UCSD-AML1 (cell line): ENCODE results near the gene RNF148.
"Not testable (repeated sequence)": the region's sequence is repeated elsewhere in the genome, so short reads cannot be mapped to it uniquely, and the experiment has no call there.

Experiments used
- DNase-seq: peaks from one replicate; lab custom pipeline; 2025; ENCODE audit not compliant: unreplicated experiment; lab: John Stamatoyannopoulos, UW

Gene RNF148

GRCh38 chr7:122691569-122692235 is 11.0 kb downstream of the RNF148 start:
- no peak for DNase-seq

GRCh38 chr7:122689346-122690109 is 13.2 kb downstream of the RNF148 start:
- no peak for DNase-seq

GRCh38 chr7:122688400-122688998 is 14.2 kb downstream of the RNF148 start:
- no peak for DNase-seq

- no peak for DNase-seq
Observed at GRCh38 chr7:122686360-122686878, 16.3 kb downstream of the RNF148 start.

- no peak for DNase-seq
Observed at GRCh38 chr7:122684504-122684903, 18.2 kb downstream of the RNF148 start.

- no peak for DNase-seq
Observed at GRCh38 chr7:122682815-122683550, 19.7 kb downstream of the RNF148 start.

GRCh38 chr7:122681186-122681585 is 21.5 kb downstream of the RNF148 start:
- not testable (repeated sequence) for DNase-seq

- DNase-seq = no peak
Observed at GRCh38 chr7:122679813-122680212, 22.9 kb downstream of the RNF148 start.

- not testable (repeated sequence) for DNase-seq
Observed at GRCh38 chr7:122679269-122679709, 23.4 kb downstream of the RNF148 start.

- DNase-seq = no peak
Observed at GRCh38 chr7:122677149-122677548, 25.6 kb downstream of the RNF148 start.

- no peak for DNase-seq
Observed at GRCh38 chr7:122676466-122676865, 26.3 kb downstream of the RNF148 start.

- no peak for DNase-seq
Observed at GRCh38 chr7:122675621-122676020, 27.1 kb downstream of the RNF148 start.

- DNase-seq = no peak
Observed at GRCh38 chr7:122675011-122675410, 27.7 kb downstream of the RNF148 start.

GRCh38 chr7:122674502-122674901 is 28.2 kb downstream of the RNF148 start:
- no peak for DNase-seq

- DNase-seq = no peak
Observed at GRCh38 chr7:122673951-122674350, 28.8 kb downstream of the RNF148 start.

- no peak for DNase-seq
Observed at GRCh38 chr7:122672536-122672935, 30.2 kb downstream of the RNF148 start.

GRCh38 chr7:122663733-122664132 is 39.0 kb downstream of the RNF148 start:
- no peak for DNase-seq

GRCh38 chr7:122658856-122659255 is 43.9 kb downstream of the RNF148 start:
- DNase-seq = no peak

- DNase-seq = no peak
Observed at GRCh38 chr7:122653685-122654084, 49.0 kb downstream of the RNF148 start.

- no peak for DNase-seq
Observed at GRCh38 chr7:122652876-122653275, 49.8 kb downstream of the RNF148 start.
